ENCODE data around the gene DPY19L1. TPM values are rescaled to one million over a fixed set of nuclear protein-coding genes. Genes with fewer than 3 reads are reported as not detected.
A peak's percentile ranks its signal among the peaks of the same experiment; 100 is the strongest.
"Not testable (repeated sequence)": the region's sequence is repeated elsewhere in the genome, so short reads cannot be mapped to it uniquely, and the experiment has no call there.

The DPY19L1 gene
- total RNA-seq, 1 experiment from 2014 or later: 32.8 TPM

- CTCF ChIA-PET; H3K9me2 ChIP-seq (ENCODE audit: insufficient read depth); BruUV-seq (replicated peaks); H3K27me3 ChIP-seq (ENCODE audit: insufficient read depth, low read depth); H3K79me2 ChIP-seq (ENCODE audit: low read depth); H3F3A ChIP-seq (ENCODE audit: insufficient read depth, low read depth); POLR2A ChIA-PET (ENCODE audit: unreplicated experiment); H3K27ac ChIP-seq; intact Hi-C loops (cut with micrococcal nuclease; ENCODE audit: unreplicated experiment); H3K4me1 ChIP-seq (replicated peaks; ENCODE audit: insufficient read depth); DNase-seq; H3K4me2 ChIP-seq; H3K4me3 ChIP-seq; H3K36me3 ChIP-seq (ENCODE audit: low read depth); H2AFZ ChIP-seq; H4K20me1 ChIP-seq (ENCODE audit: insufficient read depth); H3K9me3 ChIP-seq (ENCODE audit: insufficient read depth, low read depth): not testable (repeated sequence)
Measured at GRCh38 chr7:34996423-34997090, 40.7 kb downstream of the DPY19L1 start.

DNA sequence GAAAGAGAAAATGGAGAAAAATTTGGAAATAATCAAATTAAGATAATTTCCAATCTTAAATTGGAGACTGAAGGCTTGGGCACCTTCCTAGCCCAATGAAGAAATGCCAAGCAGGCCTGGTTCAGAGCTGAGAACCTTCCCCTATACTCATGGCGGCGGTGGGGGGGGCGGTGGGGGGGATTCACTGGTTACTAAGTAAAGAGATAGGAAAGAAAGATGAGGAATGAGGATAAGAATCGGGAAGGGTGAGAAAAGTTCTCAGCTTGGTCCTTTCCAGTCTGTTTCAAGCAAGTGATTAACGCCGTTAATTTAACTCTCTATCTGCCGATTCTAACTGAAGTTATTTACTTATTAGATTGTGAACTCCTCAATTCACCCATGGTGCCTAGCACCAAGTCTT is 41.5 kb downstream of the DPY19L1 start:
- Histone ChIP-seq H3K4me3 (no peak overlapping the region), H2AFZ (no peak overlapping the region), H4K20me1 (ENCODE audit: insufficient read depth) (no peaks in the 10 kb centered on the region), H3K9me3 (ENCODE audit: insufficient read depth, low read depth) (no peaks in the 10 kb centered on the region), H3K4me1 (replicated peaks; ENCODE audit: insufficient read depth) (no peaks in the 10 kb centered on the region), H3K36me3 (ENCODE audit: low read depth) (peaks cover 3% of the 10 kb centered on the region; the same call in 1 of the 2 replicates), H3K9me2 (ENCODE audit: insufficient read depth) (no peaks in the 10 kb centered on the region), H3K27ac (no peak overlapping the region), H3K4me2 (no peak overlapping the region), H3K27me3 (ENCODE audit: insufficient read depth, low read depth) (no peaks in the 10 kb centered on the region), H3K79me2 (ENCODE audit: low read depth) (no peaks in the 10 kb centered on the region), H3F3A (ENCODE audit: insufficient read depth, low read depth) (no peaks in the 10 kb centered on the region)
- TF ChIP-seq EZH2 (IDR thresholded peaks at IDR 0.05; ENCODE audit: low read depth): no peak
- TF ChIP-seq, protein P1, sequence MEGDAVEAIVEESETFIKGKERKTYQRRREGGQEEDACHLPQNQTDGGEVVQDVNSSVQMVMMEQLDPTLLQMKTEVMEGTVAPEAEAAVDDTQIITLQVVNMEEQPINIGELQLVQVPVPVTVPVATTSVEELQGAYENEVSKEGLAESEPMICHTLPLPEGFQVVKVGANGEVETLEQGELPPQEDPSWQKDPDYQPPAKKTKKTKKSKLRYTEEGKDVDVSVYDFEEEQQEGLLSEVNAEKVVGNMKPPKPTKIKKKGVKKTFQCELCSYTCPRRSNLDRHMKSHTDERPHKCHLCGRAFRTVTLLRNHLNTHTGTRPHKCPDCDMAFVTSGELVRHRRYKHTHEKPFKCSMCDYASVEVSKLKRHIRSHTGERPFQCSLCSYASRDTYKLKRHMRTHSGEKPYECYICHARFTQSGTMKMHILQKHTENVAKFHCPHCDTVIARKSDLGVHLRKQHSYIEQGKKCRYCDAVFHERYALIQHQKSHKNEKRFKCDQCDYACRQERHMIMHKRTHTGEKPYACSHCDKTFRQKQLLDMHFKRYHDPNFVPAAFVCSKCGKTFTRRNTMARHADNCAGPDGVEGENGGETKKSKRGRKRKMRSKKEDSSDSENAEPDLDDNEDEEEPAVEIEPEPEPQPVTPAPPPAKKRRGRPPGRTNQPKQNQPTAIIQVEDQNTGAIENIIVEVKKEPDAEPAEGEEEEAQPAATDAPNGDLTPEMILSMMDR (conservative IDR thresholded peaks at IDR 0.05): no peak
- DNase-seq: no peak
- POLR2A ChIA-PET (ENCODE audit: unreplicated experiment): no interaction called here
- CTCF ChIA-PET: no interaction called here
- BruUV-seq (replicated peaks): no TSS peak
- intact Hi-C loops (cut with micrococcal nuclease; ENCODE audit: unreplicated experiment): no loop called here

DNA sequence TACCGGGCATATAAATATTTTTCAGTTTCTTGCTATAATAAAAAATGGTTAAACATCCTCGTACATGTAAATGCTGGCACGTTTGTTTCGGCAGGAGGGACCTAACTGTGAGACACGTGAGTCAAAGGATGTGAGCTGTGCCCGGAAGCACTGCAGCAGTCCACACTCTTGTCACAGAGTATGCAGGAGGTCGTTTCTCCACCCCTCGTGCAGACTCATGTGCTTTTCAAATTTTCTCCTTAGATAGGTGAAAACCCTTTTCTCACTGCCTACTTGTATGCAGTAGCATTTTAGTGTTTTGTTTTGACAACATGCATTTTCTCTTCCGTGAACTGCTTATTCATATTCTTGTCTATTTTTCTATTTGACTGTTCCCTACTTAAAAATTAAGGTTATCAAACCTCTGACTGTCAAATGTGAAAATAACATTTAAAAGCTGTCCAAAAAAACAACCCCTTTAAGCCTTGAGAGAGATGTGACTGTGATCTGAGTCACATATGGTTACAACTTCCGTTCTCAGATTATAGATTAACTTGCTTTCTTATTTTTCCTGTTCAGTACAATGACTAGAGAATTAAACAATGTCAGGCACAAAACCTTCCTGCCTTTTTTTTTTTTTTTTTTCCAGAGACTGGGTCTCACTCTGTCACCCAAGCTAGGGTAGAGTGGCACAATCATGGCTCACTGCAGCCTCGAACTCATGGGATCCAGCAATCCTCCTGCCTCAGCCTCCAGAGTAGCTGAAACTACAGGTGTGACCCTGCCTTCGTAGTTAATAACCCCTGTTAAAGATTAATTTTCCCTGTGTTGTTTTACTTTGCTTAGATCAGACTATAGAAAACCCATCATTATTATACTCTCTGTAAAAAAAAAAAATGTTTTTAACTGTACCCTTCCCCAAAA is 45.1 kb downstream of the DPY19L1 start:
- no peak for TF ChIP-seq EZH2 (IDR thresholded peaks at IDR 0.05; ENCODE audit: low read depth)
- TF ChIP-seq, protein P1 (conservative IDR thresholded peaks at IDR 0.05): no peak
- H4K20me1 ChIP-seq (ENCODE audit: insufficient read depth): no peaks in the 10 kb centered on the region
- POLR2A ChIA-PET (ENCODE audit: unreplicated experiment): no interaction called here
- peak in 1 of 2 experiments; percentile 13 for DNase-seq
- peak overlapping the region; percentile 12; the same call in 1 of the 2 replicates for H3K27ac ChIP-seq
- no peaks in the 10 kb centered on the region for H3K9me2 ChIP-seq (ENCODE audit: insufficient read depth)
- BruUV-seq (replicated peaks): no TSS peak
- intact Hi-C loops (cut with micrococcal nuclease; ENCODE audit: unreplicated experiment): no loop called here
- no peaks in the 10 kb centered on the region for H3F3A ChIP-seq (ENCODE audit: insufficient read depth, low read depth)
- H3K4me3 ChIP-seq: no peak overlapping the region
- no peak overlapping the region for H2AFZ ChIP-seq
- H3K27me3 ChIP-seq (ENCODE audit: insufficient read depth, low read depth): no peaks in the 10 kb centered on the region
- CTCF ChIA-PET: no interaction called here
- no peaks in the 10 kb centered on the region for H3K9me3 ChIP-seq (ENCODE audit: insufficient read depth, low read depth)
- no peaks in the 10 kb centered on the region for H3K36me3 ChIP-seq (ENCODE audit: low read depth)
- H3K79me2 ChIP-seq (ENCODE audit: low read depth): no peaks in the 10 kb centered on the region
- H3K4me1 ChIP-seq (replicated peaks; ENCODE audit: insufficient read depth): no peaks in the 10 kb centered on the region
- H3K4me2 ChIP-seq: no peak overlapping the region

GRCh38 chr7:34988442-34989125 is 48.7 kb downstream of the DPY19L1 start:
- POLR2A ChIA-PET (ENCODE audit: unreplicated experiment); H3K9me2 ChIP-seq (ENCODE audit: insufficient read depth); BruUV-seq (replicated peaks); H3K27me3 ChIP-seq (ENCODE audit: insufficient read depth, low read depth); intact Hi-C loops (cut with micrococcal nuclease; ENCODE audit: unreplicated experiment); H3K4me1 ChIP-seq (replicated peaks; ENCODE audit: insufficient read depth); H3K4me2 ChIP-seq; DNase-seq; H3K36me3 ChIP-seq (ENCODE audit: low read depth); H2AFZ ChIP-seq; H3K9me3 ChIP-seq (ENCODE audit: insufficient read depth, low read depth); H3K27ac ChIP-seq; CTCF ChIA-PET; H3K79me2 ChIP-seq (ENCODE audit: low read depth); H3K4me3 ChIP-seq; H3F3A ChIP-seq (ENCODE audit: insufficient read depth, low read depth); H4K20me1 ChIP-seq (ENCODE audit: insufficient read depth): not testable (repeated sequence)

GRCh38 chr7:34985155-34985554 is 52.1 kb downstream of the DPY19L1 start:
- intact Hi-C loops (cut with micrococcal nuclease; ENCODE audit: unreplicated experiment); CTCF ChIA-PET; H3K27ac ChIP-seq; H3F3A ChIP-seq (ENCODE audit: insufficient read depth, low read depth); H2AFZ ChIP-seq; POLR2A ChIA-PET (ENCODE audit: unreplicated experiment); H4K20me1 ChIP-seq (ENCODE audit: insufficient read depth); H3K9me3 ChIP-seq (ENCODE audit: insufficient read depth, low read depth); H3K27me3 ChIP-seq (ENCODE audit: insufficient read depth, low read depth); H3K4me2 ChIP-seq; H3K36me3 ChIP-seq (ENCODE audit: low read depth); DNase-seq; H3K4me3 ChIP-seq; H3K79me2 ChIP-seq (ENCODE audit: low read depth); H3K4me1 ChIP-seq (replicated peaks; ENCODE audit: insufficient read depth); H3K9me2 ChIP-seq (ENCODE audit: insufficient read depth); BruUV-seq (replicated peaks): not testable (repeated sequence)

Data from PC-9 (cell line).